K562 (cell line): ENCODE measurements around the gene GRHL3. TPM values are rescaled to one million over a fixed set of nuclear protein-coding genes. Genes with fewer than 3 reads are reported as not detected.
A peak's percentile ranks its signal among the peaks of the same experiment; 100 is the strongest.

Experiments
- ATAC-seq: fragments of 200-7000 bp; cut with Tn5 transposase; 3 replicates; pipeline ENCODE4 v1.9.1; 2020; ENCODE audit warnings: moderate library complexity
- BruUV-seq: library from RNA; stranded (reverse); fragments of 400-500 nt; replicated peaks from 2 replicates; lab custom pipeline; 2021; lab: Mats Ljungman, UMichigan
- CTCF ChIA-PET: fragments of 300-600 bp; formaldehyde crosslinking; extraction: SDS; loops from one replicate; lab custom pipeline; 2021; ENCODE audit warnings: low intra/inter-chr PET ratio; lab: Yijun Ruan, JAX
- POLR2A ChIA-PET: fragments of 300-600, 350-650 bp; sonication (Branson Sonifier 250); formaldehyde crosslinking; extraction: SDS; loops from one replicate; lab custom pipeline; 2021; ENCODE audit warnings: antibody characterized with exemption, inconsistent platforms; lab: Yijun Ruan, JAX
- DNase-seq, 4 experiments: peaks; one replicate each; pipeline versions ENCODE4 v3.0.0 to v3.0.0-alpha.2; 2011 to 2018; ENCODE audit warnings: low spot score in 3 of 4, mixed read lengths in 3 of 4; ENCODE audit errors: extremely low read depth in 1 of 4
- FAIRE-seq: peaks from 2 replicates; lab custom pipeline; 2011; peaks lifted over from hg19 to GRCh38; lab: Jason Lieb, UNC
- H2AFZ ChIP-seq: 2 replicates; pipeline ENCODE4 v1.6.0; 2011; ENCODE audit warnings: low read depth, low read length, control low read depth, inconsistent platforms
- H3K27ac ChIP-seq: fragments of 200-600 bp; 3 replicates; pipeline ENCODE4 v1.8.0; 2011; ENCODE audit warnings: low read depth, mild to moderate bottlenecking, control low read depth, inconsistent platforms, low read length, moderate library complexity, mixed read lengths; ENCODE audit errors: extremely low read depth
- H3K27me3 ChIP-seq, 2 experiments: fragments of 300-600 bp in 1 of 2; 2 replicates in 1 of 2; 3 replicates in 1 of 2; pipeline versions ENCODE4 v1.6.0 to v1.8.0; 2011; ENCODE audit warnings: inconsistent platforms in 2 of 2, low read length in 2 of 2, mild to moderate bottlenecking in 1 of 2, mixed read lengths in 1 of 2, moderate library complexity in 1 of 2; ENCODE audit not compliant: control insufficient read depth in 2 of 2, insufficient read depth in 2 of 2
- H3K36me3 ChIP-seq: fragments of 300-600 bp; 3 replicates; pipeline ENCODE4 v1.8.0; 2011; ENCODE audit warnings: mild to moderate bottlenecking, low read length, inconsistent platforms; ENCODE audit not compliant: control insufficient read depth, insufficient read depth
- H3K4me1 ChIP-seq, 2 experiments: fragments of 200-600 bp in 1 of 2; replicated peaks in 1 of 2; 2 replicates in 1 of 2; 3 replicates in 1 of 2; pipeline versions ENCODE4 v1.5.1 to v1.8.0; 2011; ENCODE audit warnings: inconsistent platforms in 2 of 2, low read length in 2 of 2, mild to moderate bottlenecking in 1 of 2, mixed read lengths in 1 of 2, moderate library complexity in 1 of 2; ENCODE audit not compliant: control insufficient read depth in 2 of 2, insufficient read depth in 2 of 2
- H3K4me2 ChIP-seq: 2 replicates; pipeline ENCODE4 v1.6.1; 2011; ENCODE audit warnings: low read length, control low read depth, inconsistent platforms, mixed read lengths; ENCODE audit not compliant: insufficient read depth
- H3K4me3 ChIP-seq: fragments of 200-600 bp; sonication (generic), shearing (Covaris generic); 2 replicates; pipeline ENCODE4 v1.5.1; 2016; ENCODE audit warnings: control low read depth, inconsistent platforms
- H3K79me2 ChIP-seq: fragments of 200-600 bp; 3 replicates; pipeline ENCODE4 v1.8.0; 2011; ENCODE audit warnings: low read length, inconsistent platforms; ENCODE audit not compliant: control insufficient read depth, insufficient read depth
- H3K9ac ChIP-seq, 2 experiments: 2 replicates each; pipeline versions ENCODE4 v1.6.0 to v1.6.1; 2011; ENCODE audit warnings: low read depth in 2 of 2, low read length in 2 of 2, control low read depth in 1 of 2, inconsistent platforms in 1 of 2, mild to moderate bottlenecking in 1 of 2, mixed read lengths in 1 of 2; ENCODE audit not compliant: insufficient read depth in 1 of 2
- H3K9me1 ChIP-seq: one replicate; pipeline ENCODE4 v1.6.0; 2011; ENCODE audit warnings: inconsistent platforms, mild to moderate bottlenecking, low read length, moderate library complexity; ENCODE audit not compliant: control insufficient read depth, insufficient read depth
- H3K9me3 ChIP-seq: replicated peaks from 2 replicates; pipeline ENCODE4 v1.5.1; 2011; ENCODE audit warnings: low read depth, low read length, inconsistent platforms; ENCODE audit not compliant: control insufficient read depth, insufficient read depth
- H4K20me1 ChIP-seq: replicated peaks from 2 replicates; pipeline ENCODE4 v1.6.1; 2011; ENCODE audit warnings: low read length, inconsistent platforms, mixed read lengths; ENCODE audit not compliant: control insufficient read depth, insufficient read depth
- ATF1 ChIP-seq, 2 experiments: fragments of 450-650 bp in 1 of 2; IDR thresholded peaks; 2 replicates each; pipeline ENCODE4 v1.6.1; 2016; ENCODE audit warnings: missing compliant biosample characterization in 1 of 2, missing genetic modification characterization in 1 of 2
- BRD9 ChIP-seq: fragments of 450-650 bp; IDR thresholded peaks from 2 replicates; pipeline ENCODE4 v1.6.1; 2018; ENCODE audit warnings: low read depth; ENCODE audit not compliant: partially characterized antibody
- CHD4 ChIP-seq: fragments of 200-600 bp; sonication (generic); IDR thresholded peaks from 3 replicates; pipeline ENCODE4 v1.6.1; 2012; ENCODE audit warnings: low read depth, mild to moderate bottlenecking, mixed read lengths, low read length, inconsistent platforms; ENCODE audit not compliant: insufficient read depth, insufficient replicate concordance, poor library complexity, severe bottlenecking
- E2F8 ChIP-seq: fragments of 450-650 bp; IDR thresholded peaks from 2 replicates; pipeline ENCODE4 v1.7.1; 2018; ENCODE audit warnings: mild to moderate bottlenecking, low read depth; ENCODE audit not compliant: partially characterized antibody
- ILF3 ChIP-seq: fragments of 450-650 bp; IDR thresholded peaks from 2 replicates; pipeline ENCODE4 v1.6.1; 2018; ENCODE audit warnings: antibody characterized with exemption, mild to moderate bottlenecking, moderate library complexity, borderline replicate concordance
- MYC ChIP-seq, 2 experiments: fragments of 250-450 bp in 1 of 2; sonication (Bioruptor Pico) in 1 of 2; IDR thresholded peaks; 2 replicates each; pipeline versions ENCODE4 v1.5.1 to v1.6.1; 2012 to 2021; ENCODE audit warnings: low read depth in 2 of 2, borderline replicate concordance in 1 of 2, improper control_type of control experiment in 1 of 2, low read length in 1 of 2, mild to moderate bottlenecking in 1 of 2, moderate library complexity in 1 of 2
- NCOA6 ChIP-seq: fragments of 450-650 bp; IDR thresholded peaks from 2 replicates; pipeline ENCODE4 v1.6.1; 2017; ENCODE audit warnings: mild to moderate bottlenecking
- POLR2A ChIP-seq: fragments of 450-650 bp; conservative IDR thresholded peaks from 2 replicates; pipeline ENCODE4 v1.6.1; 2016
- SMAD4 ChIP-seq: fragments of 250-450 bp; sonication (Bioruptor Pico); conservative IDR thresholded peaks from 2 replicates; pipeline ENCODE4 v1.8.0; 2021; ENCODE audit warnings: inconsistent platforms, mild to moderate bottlenecking, moderate library complexity
- SUPT5H ChIP-seq: fragments of 450-650 bp; IDR thresholded peaks from 2 replicates; pipeline ENCODE4 v1.6.1; 2016
- ZBTB26 ChIP-seq: fragments of 450-650 bp; formaldehyde crosslinking; IDR thresholded peaks from 2 replicates; pipeline ENCODE4 v1.4.0; 2022; ENCODE audit warnings: missing genetic modification characterization
- ZNF740 ChIP-seq, 3 experiments: fragments of 200-800 bp in 1 of 3; sonication (Bioruptor generic) in 1 of 3; sonication (generic) in 1 of 3; formaldehyde crosslinking in 1 of 3; IDR thresholded peaks; 2 replicates each; pipeline versions ENCODE4 v1.6.1 to v1.8.0; 2016 to 2022; ENCODE audit warnings: mild to moderate bottlenecking in 2 of 3, missing compliant biosample characterization in 2 of 3, missing genetic modification characterization in 2 of 3, missing genetic modification reagents in 1 of 3
- in situ Hi-C: fragments of 300-500 bp; cut with MboI; formaldehyde crosslinking; loops from 4 replicates; pipeline ENCODE4 v1.15.0; 2018; ENCODE audit warnings: inconsistent platforms, mixed read lengths
- intact Hi-C: fragments of 100-400 bp; cut with micrococcal nuclease; formaldehyde crosslinking; loops from 2 replicates; pipeline ENCODE4 v1.14.2; 2022
- polyA plus RNA-seq, 8 experiments: library from polyadenylated mRNA; depleted of rRNA in 4 of 8; stranded (reverse) in 5 of 8; unstranded in 3 of 8; fragments of >200 nt; fragmentation: Nextera tagmentation in 2 of 8; fragmentation: Illumina TruSeq in 1 of 8; extraction: Ambion mirVana in 2 of 8; extraction: Trizol in 1 of 8; gene quantifications; 2 replicates each; pipeline versions ENCODE4 v1.2.1 to v1.2.3, GENCODE V29; 2011 to 2014; ENCODE audit warnings: inconsistent platforms in 1 of 8, missing spikeins in 1 of 8
- total RNA-seq, 7 experiments: library from RNA; depleted of rRNA in 6 of 7; stranded (reverse); fragments of >200 nt in 6 of 7; fragmentation: Illumina TruSeq in 2 of 7; extraction: Trizol in 2 of 7; gene quantifications; 2 replicates each; pipeline versions ENCODE4 v1.2.1 to v1.2.3, GENCODE V29; 2011 to 2021; ENCODE audit warnings: low replicate concordance in 1 of 7

GRHL3 gene
- total and polyA plus RNA-seq, 9 of the 15 experiments (the other 6 are each of a cell fraction or from before 2014, with no cell fraction given): 0.01 to 0.04 TPM; not detected in 7

DNA sequence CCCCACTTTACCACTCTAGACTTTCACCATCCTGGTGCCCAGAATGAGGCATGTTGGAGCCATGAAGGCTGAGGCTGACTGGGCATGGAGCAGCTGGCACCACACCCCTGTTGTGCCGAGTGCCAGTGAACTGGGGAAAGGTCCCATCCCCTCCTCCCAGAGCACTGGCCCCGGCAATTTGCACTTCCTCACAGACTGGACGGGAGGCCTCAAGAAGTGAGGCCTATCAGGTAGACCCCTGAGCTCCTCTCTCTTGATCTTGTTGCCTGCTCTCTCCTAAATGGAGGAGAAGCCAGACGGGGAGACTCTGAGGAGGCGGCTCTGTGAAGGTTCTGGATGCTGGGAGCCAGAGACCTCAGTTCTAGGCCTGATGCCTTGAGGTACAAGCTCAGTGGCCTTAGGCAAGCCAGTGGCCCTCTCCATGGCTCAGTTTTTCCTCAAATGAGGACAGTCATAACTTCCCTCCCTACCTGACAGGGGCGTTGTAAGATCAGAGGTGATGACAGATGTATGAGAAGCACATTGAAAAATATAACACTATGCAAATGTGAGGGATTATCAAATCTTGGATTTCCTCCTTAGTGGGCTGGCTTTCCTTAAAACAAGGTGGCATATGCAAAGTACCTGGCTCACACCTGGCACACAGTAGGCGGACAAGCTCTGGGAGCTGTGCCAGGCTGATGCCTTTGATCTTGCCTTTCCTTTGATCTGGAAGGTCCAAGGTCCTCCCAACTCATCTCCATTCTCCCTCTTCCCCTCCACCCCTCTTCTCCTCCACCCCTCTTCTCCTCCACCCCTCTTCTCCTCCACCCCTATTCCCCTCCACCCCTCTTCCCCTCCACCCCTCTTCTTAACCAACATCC, 6.7 kb downstream of the GRHL3 start (continued):
- TF ChIP-seq ZNF740 (CRISPR knock-in tag; IDR thresholded peaks at IDR 0.05) (no peak), ZNF740 (tag; IDR thresholded peaks at IDR 0.05) (peak in 1 of 2 experiments; percentile 30; a peak in 1 of 4 replicates), SMAD4 (CRISPR knock-in tag) (no peak), ILF3 (no peak), POLR2A (no peak)

DNA sequence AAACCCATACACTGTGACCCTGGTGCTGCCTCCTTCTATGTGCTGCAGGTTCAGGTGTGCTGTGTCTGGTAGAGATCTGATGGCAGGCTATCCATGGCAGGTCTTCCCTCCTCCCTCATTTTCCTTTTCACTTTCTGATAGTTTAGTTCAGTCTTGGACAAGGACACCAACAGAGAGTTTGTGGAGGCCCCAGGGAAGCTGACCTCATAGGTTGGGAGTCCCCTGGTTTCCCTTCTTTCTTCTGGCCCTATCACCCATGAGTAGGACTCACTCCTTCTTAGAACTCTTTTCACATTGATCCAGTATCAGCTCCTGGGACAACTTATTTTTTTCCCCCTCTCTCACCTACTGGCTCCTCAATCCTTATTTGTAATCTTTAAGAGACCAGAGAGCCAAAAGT, 8.3 kb downstream of the GRHL3 start:
- in situ Hi-C loops (no loop called here), intact Hi-C loops (no loop called here)
- peaks cover 41 to 72% of the 10 kb centered on the region in 2 experiments for H3K27me3 ChIP-seq
- H3K9me3 ChIP-seq: no peaks in the 10 kb centered on the region
- H3K27ac ChIP-seq: no peak overlapping the region
- BruUV-seq: no TSS peak
- peaks cover 3% of the 10 kb centered on the region in 2 experiments; a peak in 3 of 5 replicates for H3K4me1 ChIP-seq
- H4K20me1 ChIP-seq: peaks cover 20% of the 10 kb centered on the region; the same call in 1 of the 2 replicates
- H3K4me3 ChIP-seq: no peak overlapping the region
- H3K79me2 ChIP-seq: no peaks in the 10 kb centered on the region
- POLR2A ChIA-PET: no interaction called here
- H3K9ac ChIP-seq: no peak overlapping the region
- no peaks in the 10 kb centered on the region for H3K9me1 ChIP-seq
- ATAC-seq (no peak), FAIRE-seq (no peak), DNase-seq (no peak)
- CTCF ChIA-PET: no interaction called here
- H3K36me3 ChIP-seq: no peaks in the 10 kb centered on the region
- no peak overlapping the region for H2AFZ ChIP-seq
- H3K4me2 ChIP-seq: no peak overlapping the region
- TF ChIP-seq NCOA6 (no peak), SUPT5H (no peak), MYC (IDR thresholded peaks at IDR 0.05; ENCODE audit: low read depth, low read length) (no peak), MYC (CRISPR knock-in tag; IDR thresholded peaks at IDR 0.05; ENCODE audit: borderline replicate concordance, low read depth) (no peak), E2F8 (no peak), ZBTB26 (CRISPR knock-in tag) (no peak), ATF1 (CRISPR knock-in tag; IDR thresholded peaks at IDR 0.05) (no peak), ATF1 (tag; IDR thresholded peaks at IDR 0.05) (no peak), CHD4 (no peak), BRD9 (no peak)
